Esophagus (tissue), 2 donors: ENCODE results near the gene CCNL1. TPM values are rescaled to one million over a fixed set of nuclear protein-coding genes. Genes with fewer than 3 reads are reported as not detected.
"Not testable (repeated sequence)": the region's sequence is repeated elsewhere in the genome, so short reads cannot be mapped to it uniquely, and the experiment has no call there.

Experiments used
- H3K27ac ChIP-seq, 2 donors: one replicate each; pipeline ENCODE4 v1.5.1; 2013; ENCODE audit warnings: low read depth in 2 of 2, mild to moderate bottlenecking in 2 of 2, inconsistent platforms in 1 of 2, low read length in 1 of 2, moderate library complexity in 1 of 2
- H3K27me3 ChIP-seq, 2 donors: one replicate each; pipeline ENCODE4 v1.6.1; 2013; ENCODE audit warnings: low read length in 2 of 2, control low read depth in 1 of 2, mild to moderate bottlenecking in 1 of 2; ENCODE audit not compliant: insufficient read depth in 2 of 2, control insufficient read depth in 1 of 2
- H3K36me3 ChIP-seq, 2 donors: one replicate each; pipeline ENCODE4 v1.6.1; 2013; ENCODE audit warnings: low read length in 1 of 2; ENCODE audit not compliant: control insufficient read depth in 2 of 2, insufficient read depth in 2 of 2
- H3K4me1 ChIP-seq, 2 donors: one replicate each; pipeline ENCODE4 v1.6.1; 2013; ENCODE audit warnings: low read length in 1 of 2; ENCODE audit not compliant: control insufficient read depth in 2 of 2, insufficient read depth in 2 of 2
- H3K4me3 ChIP-seq, 2 donors: one replicate each; pipeline ENCODE4 v1.5.1; 2013; ENCODE audit warnings: low read length in 2 of 2, mild to moderate bottlenecking in 2 of 2, low read depth in 1 of 2, moderate library complexity in 1 of 2
- H3K9me3 ChIP-seq, 2 donors: one replicate each; pipeline ENCODE4 v1.6.1; 2013; ENCODE audit warnings: mild to moderate bottlenecking in 2 of 2, low read depth in 1 of 2, low read length in 1 of 2, moderate library complexity in 1 of 2; ENCODE audit not compliant: control insufficient read depth in 2 of 2, insufficient read depth in 1 of 2
- WGBS, 2 donors: extraction: QIAGEN DNeasy Blood & Tissue Kit; methylation state at CpG; one replicate each; pipeline ENCODE4 v1.1.7; 2013; 5-methylcytosine and 5-hydroxymethylcytosine counted together
- polyA plus RNA-seq, 2 donors: library from polyadenylated mRNA; stranded (reverse); fragments of 200-250 nt; gene quantifications; one replicate each; pipeline ENCODE4 v1.2.3, GENCODE V29; 2013
- donor health status: healthy with polysubstance abuse.
- donor health status: Bipolar disorder and iron deficiency.

Gene CCNL1
- 10 to 100 TPM; 62.5 to 73.1 TPM for polyA plus RNA-seq

- Histone ChIP-seq H3K4me1 (no peaks in the 10 kb centered on the region), H3K27ac (peak within 1 kb of the TSS; percentile 100), H3K36me3 (no peaks in the 10 kb centered on the region)
Measured at GRCh38 chr3:157159762-157160657, at the start of gene CCNL1. Gene CCNL1, minus strand, starts transcription at chr3:157160147. Its CDS starts 53 bp downstream, at chr3:157160094.

DNA sequence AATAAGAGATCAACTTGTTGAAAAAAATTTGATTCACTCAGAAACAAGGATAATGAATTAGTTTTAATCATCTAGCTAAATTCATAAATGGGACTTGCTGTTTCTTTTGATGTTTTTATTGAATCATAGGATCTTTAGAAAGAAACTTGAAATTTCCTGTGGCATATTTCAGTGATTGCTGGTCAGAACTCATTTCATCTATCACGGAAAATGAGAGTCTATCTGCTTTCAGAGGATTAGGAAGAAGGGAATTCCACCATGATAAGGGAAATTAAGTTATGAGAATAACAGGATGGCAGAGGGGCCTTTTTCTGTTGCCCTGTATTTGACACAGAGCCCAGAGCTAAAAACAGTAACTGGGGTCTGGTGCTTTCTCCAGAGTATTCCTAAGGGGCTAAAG is 44.9 kb upstream of the CCNL1 start:
- H3K27ac ChIP-seq, result no peak overlapping the region
- WGBS, 2 donors, result 93 to 98% methylated on average over 1 of the region's 1 CpG
- no peaks in the 10 kb centered on the region for H3K36me3 ChIP-seq
- H3K4me3 ChIP-seq, result no peak overlapping the region
- no peaks in the 10 kb centered on the region for H3K9me3 ChIP-seq
- H3K4me1 ChIP-seq, result no peaks in the 10 kb centered on the region
- no peaks in the 10 kb centered on the region for H3K27me3 ChIP-seq

More at GRCh38 chr3:157159762-157160657, at the start of gene CCNL1:
- Histone ChIP-seq H3K9me3 (no peaks in the 10 kb centered on the region), H3K4me3 (peak within 1 kb of the TSS; percentile 84 to 96), H3K27me3 (no peaks in the 10 kb centered on the region)
- WGBS, 2 donors, result 0% methylated on average over 86 to 88 of the region's 88 CpGs

DNA sequence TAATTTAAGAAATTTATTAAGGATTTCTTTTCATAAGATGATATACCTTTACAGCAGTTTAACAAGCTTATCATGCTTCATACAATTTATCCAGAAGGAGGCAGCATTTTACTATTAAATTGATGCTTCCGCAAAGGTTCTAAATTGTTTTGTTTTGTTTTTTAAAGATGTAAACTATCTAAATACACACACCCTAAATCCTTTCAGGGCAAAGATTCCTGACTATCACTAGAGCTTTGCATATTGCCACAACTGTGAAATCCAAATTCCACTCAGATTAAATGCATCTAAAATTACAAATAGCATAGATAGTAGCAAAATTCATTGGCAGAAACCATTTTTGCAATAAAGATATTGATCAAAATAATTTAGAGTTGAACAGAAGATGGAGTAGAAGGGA is 44.5 kb upstream of the CCNL1 start:
- Histone ChIP-seq H3K27me3 (no peaks in the 10 kb centered on the region), H3K9me3 (no peaks in the 10 kb centered on the region), H3K4me3 (no peak overlapping the region), H3K27ac (no peak overlapping the region), H3K36me3 (no peaks in the 10 kb centered on the region), H3K4me1 (no peaks in the 10 kb centered on the region)
- 25 to 40% methylated on average over 1 of the region's 1 CpG for WGBS, 2 donors

- Histone ChIP-seq H3K36me3 (no peaks in the 10 kb centered on the region), H3K4me3 (no peak overlapping the region), H3K27me3 (no peaks in the 10 kb centered on the region), H3K4me1 (no peaks in the 10 kb centered on the region), H3K27ac (no peak overlapping the region), H3K9me3 (no peaks in the 10 kb centered on the region)
- 42 to 48% methylated on average over 6 of the region's 6 CpGs for WGBS, 2 donors
Measured at GRCh38 chr3:157201648-157202278, 41.8 kb upstream of the CCNL1 start.

DNA sequence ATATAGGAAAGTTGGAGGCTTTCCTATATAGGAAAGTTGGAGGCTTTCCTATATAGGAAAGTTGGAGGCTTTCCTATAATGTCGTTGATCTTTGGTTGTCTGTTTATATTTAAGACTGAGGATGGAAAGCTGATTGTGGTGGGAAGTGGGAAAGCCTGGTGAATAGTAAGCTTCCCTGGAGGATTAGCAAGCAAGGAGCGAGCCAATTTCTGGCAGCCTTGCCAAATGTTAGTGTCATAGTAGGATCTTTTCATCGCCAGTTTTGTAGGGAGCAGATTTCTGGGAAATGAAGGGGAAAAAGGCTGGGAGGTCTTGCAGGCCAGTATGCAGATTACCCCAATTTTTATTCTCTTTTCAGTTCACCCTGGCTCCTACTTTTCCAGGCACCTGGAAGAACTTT is 39.9 kb upstream of the CCNL1 start:
- Histone ChIP-seq H3K36me3 (no peaks in the 10 kb centered on the region), H3K4me1 (no peaks in the 10 kb centered on the region), H3K9me3 (no peaks in the 10 kb centered on the region), H3K27me3 (no peaks in the 10 kb centered on the region), H3K27ac (no peak overlapping the region), H3K4me3 (no peak overlapping the region)
- WGBS, 2 donors, result 47 to 58% methylated on average over 3 of the region's 3 CpGs

- Histone ChIP-seq H3K27ac (no peak overlapping the region), H3K36me3 (no peaks in the 10 kb centered on the region), H3K4me1 (no peaks in the 10 kb centered on the region), H3K9me3 (no peaks in the 10 kb centered on the region), H3K4me3 (no peak overlapping the region), H3K27me3 (no peaks in the 10 kb centered on the region)
Measured at GRCh38 chr3:157195965-157196364, 36.0 kb upstream of the CCNL1 start.

- H3K9me3 ChIP-seq, result peaks cover 6 to 12% of the 10 kb centered on the region in 2 donors
- H3K4me1 ChIP-seq, H3K36me3 ChIP-seq, H3K4me3 ChIP-seq, H3K27me3 ChIP-seq, H3K27ac ChIP-seq: not testable (repeated sequence)
- 93 to 96% methylated on average over 5 of the region's 5 CpGs for WGBS, 2 donors
Measured at GRCh38 chr3:157191149-157191548, 31.2 kb upstream of the CCNL1 start.

GRCh38 chr3:157190380-157190872 is 30.5 kb upstream of the CCNL1 start:
- Histone ChIP-seq H3K4me1 (no peaks in the 10 kb centered on the region), H3K27me3 (no peaks in the 10 kb centered on the region), H3K4me3 (no peak overlapping the region), H3K36me3 (peaks cover 0 to 2% of the 10 kb centered on the region in 2 donors), H3K9me3 (peaks cover 6 to 14% of the 10 kb centered on the region in 2 donors), H3K27ac (no peak overlapping the region)
- 42 to 58% methylated on average over 2 of the region's 2 CpGs for WGBS, 2 donors

DNA sequence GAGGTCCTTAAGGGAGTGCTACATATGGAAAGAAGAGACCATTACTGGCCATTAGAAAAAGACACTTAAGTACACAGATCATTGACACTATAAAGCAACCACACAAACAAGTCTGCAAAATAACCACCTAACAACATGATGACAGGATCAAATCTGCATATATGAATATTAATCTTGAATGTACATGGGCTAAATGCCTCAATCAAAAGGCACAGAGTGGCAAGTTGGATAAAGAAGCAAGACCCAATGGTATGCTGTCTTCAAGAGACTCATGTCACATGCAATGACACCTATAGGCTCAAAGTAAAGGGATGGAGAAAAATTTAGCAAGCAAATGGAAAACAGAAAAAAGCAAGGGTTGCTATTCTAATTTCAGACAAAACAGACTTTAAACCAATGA is 28.4 kb upstream of the CCNL1 start:
- H3K36me3 ChIP-seq, result peaks cover 0 to 2% of the 10 kb centered on the region in 2 donors
- H3K4me1 ChIP-seq, result no peaks in the 10 kb centered on the region
- no peak overlapping the region for H3K4me3 ChIP-seq
- no peaks in the 10 kb centered on the region for H3K27me3 ChIP-seq
- H3K27ac ChIP-seq, result no peak overlapping the region
- peaks cover 6 to 16% of the 10 kb centered on the region in 2 donors for H3K9me3 ChIP-seq
